Hepatocyte (in vitro differentiated cells): ENCODE measurements around the gene RHOXF2B. TPM values are rescaled to one million over a fixed set of nuclear protein-coding genes. Genes with fewer than 3 reads are reported as not detected.
"Not testable (repeated sequence)": the region's sequence is repeated elsewhere in the genome, so short reads cannot be mapped to it uniquely, and the experiment has no call there.

Experiments used
- DNase-seq: peaks from one replicate; pipeline ENCODE4 v3.0.0-alpha.2; 2016; ENCODE audit warnings: low spot score
- H2AFZ ChIP-seq: fragments of 200-600 bp; sonication (generic); 2 replicates; pipeline ENCODE4 v1.6.0; 2016; ENCODE audit warnings: antibody characterized with exemption, mild to moderate bottlenecking
- H3K27ac ChIP-seq: fragments of 200-600 bp; sonication (generic); 2 replicates; pipeline ENCODE4 v1.5.1; 2016; ENCODE audit warnings: mild to moderate bottlenecking
- H3K27me3 ChIP-seq: fragments of 200-600 bp; sonication (generic); 2 replicates; pipeline ENCODE4 v1.6.1; 2016
- H3K36me3 ChIP-seq: fragments of 200-600 bp; sonication (generic); replicated peaks from 2 replicates; pipeline ENCODE4 v1.5.1; 2016; ENCODE audit warnings: low read depth; ENCODE audit not compliant: insufficient read depth
- H3K4me1 ChIP-seq: fragments of 200-600 bp; sonication (generic); 2 replicates; pipeline ENCODE4 v1.5.1; 2016; ENCODE audit warnings: mild to moderate bottlenecking, moderate library complexity; ENCODE audit not compliant: insufficient read depth
- H3K4me2 ChIP-seq: fragments of 200-600 bp; sonication (generic); 2 replicates; pipeline ENCODE4 v1.6.0; 2016
- H3K4me3 ChIP-seq: fragments of 200-600 bp; sonication (generic); 2 replicates; pipeline ENCODE4 v1.5.1; 2016; ENCODE audit warnings: mild to moderate bottlenecking
- H3K79me2 ChIP-seq: fragments of 200-600 bp; sonication (generic); 2 replicates; pipeline ENCODE4 v1.6.0; 2017; ENCODE audit warnings: mild to moderate bottlenecking
- H3K9me2 ChIP-seq: fragments of 200-600 bp; sonication (generic); replicated peaks from 2 replicates; pipeline ENCODE4 v1.6.0; 2017; ENCODE audit warnings: mild to moderate bottlenecking; ENCODE audit not compliant: insufficient read depth
- H3K9me3 ChIP-seq: fragments of 200-600 bp; sonication (generic); 2 replicates; pipeline ENCODE4 v1.5.1; 2016; ENCODE audit warnings: low read depth, mild to moderate bottlenecking
- H4K20me1 ChIP-seq: fragments of 200-600 bp; sonication (generic); 2 replicates; pipeline ENCODE4 v1.6.0; 2016; ENCODE audit warnings: mild to moderate bottlenecking; ENCODE audit not compliant: insufficient read depth, poor library complexity, severe bottlenecking
- EZH2 ChIP-seq: fragments of 200-600 bp; sonication (generic); IDR thresholded peaks from 2 replicates; pipeline ENCODE4 v1.6.1; 2016; ENCODE audit warnings: antibody characterized with exemption, mild to moderate bottlenecking, borderline replicate concordance
- EZH2phosphoT487 ChIP-seq: fragments of 200-600 bp; sonication (generic); IDR thresholded peaks from one replicate; pipeline ENCODE4 v1.6.1; 2018; ENCODE audit warnings: antibody characterized with exemption, mild to moderate bottlenecking, low read depth, moderate library complexity; ENCODE audit not compliant: unreplicated experiment, severe bottlenecking
- WGBS: methylation state at CpG from one replicate; pipeline ENCODE4 v1.1.6; 2016; ENCODE audit warnings: low lambda C conversion rate; ENCODE audit errors: missing lambda C conversion rate; 5-methylcytosine and 5-hydroxymethylcytosine counted together
- polyA plus RNA-seq: library from polyadenylated mRNA; unstranded; fragments of >200 nt; fragmentation: Nextera tagmentation; extraction: Ambion mirVana; gene quantifications from 2 replicates; pipeline ENCODE4 v1.2.1, GENCODE V29; 2016
- total RNA-seq: library from RNA; depleted of rRNA; stranded (reverse); fragments of >200 nt; gene quantifications from 2 replicates; pipeline ENCODE4 v1.2.3, GENCODE V29; 2014
- TF ChIP-seq, protein P1 (sequence below): fragments of 200-600 bp; sonication (generic); IDR thresholded peaks from 2 replicates; pipeline ENCODE4 v1.5.1; 2016; ENCODE audit warnings: antibody characterized with exemption, mild to moderate bottlenecking; ENCODE audit not compliant: poor library complexity

Gene RHOXF2B
- total RNA-seq (not detected in 2 replicates), polyA plus RNA-seq (not detected in 2 replicates)

DNA sequence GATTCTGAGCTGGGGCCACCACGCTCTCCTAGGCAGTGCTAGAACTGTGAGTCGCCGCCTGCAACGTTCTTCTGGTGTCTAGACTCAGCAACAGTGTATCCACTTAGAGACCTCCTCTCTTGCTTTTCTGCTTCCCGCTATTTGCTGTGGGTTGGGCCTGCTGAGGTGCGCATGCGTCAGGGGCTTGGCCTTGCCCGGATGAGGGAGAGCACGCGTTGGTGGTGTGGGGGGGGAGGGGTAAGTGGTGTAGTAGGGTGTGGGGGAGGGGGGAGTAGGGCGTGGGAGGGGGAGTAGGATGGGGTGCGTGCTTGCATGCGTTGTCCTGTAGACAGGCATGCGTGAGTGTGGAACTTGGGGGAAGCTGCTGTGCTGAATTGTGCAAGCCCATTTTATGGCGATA is at the start of gene RHOXF2B:
TSS of gene RHOXF2B (minus strand) at position 101 of the 400 bp plus-strand sequence. CDS start 138 bp downstream, outside the sequence.
- H3K36me3 ChIP-seq, H2AFZ ChIP-seq, H3K4me1 ChIP-seq, H4K20me1 ChIP-seq, H3K27me3 ChIP-seq, H3K9me2 ChIP-seq, H3K4me3 ChIP-seq, H3K4me2 ChIP-seq, H3K27ac ChIP-seq, H3K9me3 ChIP-seq, DNase-seq, H3K79me2 ChIP-seq: not testable (repeated sequence)
- WGBS = no CpG with 5 or more reads among the region's 15 CpGs

DNA sequence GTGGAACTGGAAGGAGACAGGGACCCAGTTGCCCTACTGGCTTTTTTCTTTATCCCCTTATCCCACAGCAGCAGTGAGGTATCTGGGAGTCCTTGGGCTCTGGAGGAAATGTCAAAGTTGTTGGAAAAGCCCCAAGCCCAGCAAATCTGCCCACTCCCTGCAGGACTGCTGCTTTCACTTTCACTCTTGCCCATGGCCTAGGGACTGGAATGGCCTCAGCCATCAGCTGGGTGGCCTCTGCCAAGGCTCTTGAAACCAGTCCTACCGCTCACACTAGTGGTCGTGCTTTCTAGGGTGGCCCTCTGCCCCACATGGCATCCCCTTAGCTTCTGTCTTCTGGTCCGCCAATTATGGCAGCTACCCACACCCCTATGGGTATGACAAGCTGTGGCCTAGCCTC is 48.0 kb upstream of the RHOXF2B start:
- Histone ChIP-seq H3K27me3 (no peaks in the 10 kb centered on the region), H3K9me3 (no peaks in the 10 kb centered on the region), H2AFZ (no peak overlapping the region), H3K4me2 (no peak overlapping the region), H3K4me1 (no peaks in the 10 kb centered on the region), H3K27ac (no peak overlapping the region), H3K9me2 (no peaks in the 10 kb centered on the region), H3K79me2 (no peaks in the 10 kb centered on the region), H3K4me3 (no peak overlapping the region), H3K36me3 (no peaks in the 10 kb centered on the region), H4K20me1 (no peaks in the 10 kb centered on the region)
- TF ChIP-seq EZH2phosphoT487 (no peak), EZH2 (no peak)
- TF ChIP-seq, protein P1, sequence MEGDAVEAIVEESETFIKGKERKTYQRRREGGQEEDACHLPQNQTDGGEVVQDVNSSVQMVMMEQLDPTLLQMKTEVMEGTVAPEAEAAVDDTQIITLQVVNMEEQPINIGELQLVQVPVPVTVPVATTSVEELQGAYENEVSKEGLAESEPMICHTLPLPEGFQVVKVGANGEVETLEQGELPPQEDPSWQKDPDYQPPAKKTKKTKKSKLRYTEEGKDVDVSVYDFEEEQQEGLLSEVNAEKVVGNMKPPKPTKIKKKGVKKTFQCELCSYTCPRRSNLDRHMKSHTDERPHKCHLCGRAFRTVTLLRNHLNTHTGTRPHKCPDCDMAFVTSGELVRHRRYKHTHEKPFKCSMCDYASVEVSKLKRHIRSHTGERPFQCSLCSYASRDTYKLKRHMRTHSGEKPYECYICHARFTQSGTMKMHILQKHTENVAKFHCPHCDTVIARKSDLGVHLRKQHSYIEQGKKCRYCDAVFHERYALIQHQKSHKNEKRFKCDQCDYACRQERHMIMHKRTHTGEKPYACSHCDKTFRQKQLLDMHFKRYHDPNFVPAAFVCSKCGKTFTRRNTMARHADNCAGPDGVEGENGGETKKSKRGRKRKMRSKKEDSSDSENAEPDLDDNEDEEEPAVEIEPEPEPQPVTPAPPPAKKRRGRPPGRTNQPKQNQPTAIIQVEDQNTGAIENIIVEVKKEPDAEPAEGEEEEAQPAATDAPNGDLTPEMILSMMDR = no peak
- DNase-seq = no peak
- 80% methylated on average over 3 of the region's 3 CpGs for WGBS

DNA sequence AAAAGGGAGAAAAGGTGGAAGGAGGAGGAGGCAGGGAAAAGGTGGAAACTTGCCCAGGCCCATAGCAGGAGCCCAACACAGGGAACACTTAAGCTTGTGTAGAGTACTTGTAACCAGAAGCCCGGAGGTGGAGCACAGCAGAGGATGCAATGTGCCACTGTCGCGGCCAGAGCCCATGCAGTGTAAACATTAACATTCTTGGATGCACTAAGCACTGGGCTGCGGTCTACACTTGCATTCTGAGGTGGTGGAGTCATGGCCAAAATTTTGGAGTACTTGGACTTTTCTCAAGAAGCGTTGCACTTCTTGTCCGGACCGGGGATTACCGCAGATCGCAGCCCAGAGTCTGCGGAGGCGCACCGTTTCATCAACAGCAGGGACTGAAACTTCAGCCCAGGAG is 42.7 kb upstream of the RHOXF2B start:
- no peaks in the 10 kb centered on the region for H3K9me3 ChIP-seq
- H3K4me1 ChIP-seq = no peaks in the 10 kb centered on the region
- 79% methylated on average over 12 of the region's 12 CpGs for WGBS
- H3K79me2 ChIP-seq = no peaks in the 10 kb centered on the region
- H3K9me2 ChIP-seq = no peaks in the 10 kb centered on the region
- no peak for DNase-seq
- no peak overlapping the region for H2AFZ ChIP-seq
- H3K27ac ChIP-seq = no peak overlapping the region
- no peaks in the 10 kb centered on the region for H4K20me1 ChIP-seq
- no peaks in the 10 kb centered on the region for H3K27me3 ChIP-seq
- TF ChIP-seq EZH2phosphoT487 (no peak), EZH2 (no peak)
- TF ChIP-seq, protein P1 = no peak
- no peak overlapping the region for H3K4me3 ChIP-seq
- H3K4me2 ChIP-seq = no peak overlapping the region
- H3K36me3 ChIP-seq = no peaks in the 10 kb centered on the region

DNA sequence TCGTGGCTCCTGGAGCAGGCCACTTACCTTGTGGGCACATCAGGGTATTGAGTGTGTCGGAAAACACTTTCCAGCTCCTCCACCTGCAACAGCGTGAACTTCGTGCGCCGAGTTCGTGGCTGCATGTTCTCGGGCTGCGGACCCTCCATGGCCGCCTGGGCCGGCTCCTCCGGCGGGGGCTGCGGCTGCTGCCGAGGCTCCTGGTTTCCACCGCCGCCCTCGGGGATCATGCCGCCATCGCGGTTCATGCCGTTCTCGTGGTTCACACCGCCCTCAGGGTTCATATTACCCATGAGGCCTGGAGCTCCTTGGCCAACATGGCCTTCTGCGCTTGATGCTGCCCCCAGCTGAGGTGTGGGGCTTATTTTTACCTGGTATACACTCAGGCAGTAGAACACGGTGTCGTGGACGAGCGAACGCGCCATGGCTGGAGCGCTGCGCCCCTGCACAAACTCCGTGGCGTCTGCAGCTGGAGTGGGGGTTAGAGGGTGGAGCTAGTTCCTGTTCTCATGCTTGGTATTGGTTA is 38.0 kb upstream of the RHOXF2B start, which contains the start of gene RHOXF1:
TSS of gene RHOXF1 (minus strand) at position 476 of the 526 bp plus-strand sequence. CDS start at position 425, 51 bp downstream.
- no peaks in the 10 kb centered on the region for H3K27me3 ChIP-seq
- no peaks in the 10 kb centered on the region for H3K79me2 ChIP-seq
- TF ChIP-seq EZH2 (no peak), EZH2phosphoT487 (no peak)
- TF ChIP-seq, protein P1 = no peak
- H2AFZ ChIP-seq = no peak within 1 kb of the TSS
- no peak within 1 kb of the TSS for H3K4me2 ChIP-seq
- 98% methylated on average over 33 of the region's 35 CpGs for WGBS
- H3K9me3 ChIP-seq = no peaks in the 10 kb centered on the region
- H3K36me3 ChIP-seq = no peaks in the 10 kb centered on the region
- H3K9me2 ChIP-seq = no peaks in the 10 kb centered on the region
- H4K20me1 ChIP-seq = no peaks in the 10 kb centered on the region
- H3K27ac ChIP-seq = no peak within 1 kb of the TSS
- no peak within 1 kb of the TSS for H3K4me3 ChIP-seq
- no peaks in the 10 kb centered on the region for H3K4me1 ChIP-seq
- DNase-seq = no peak
